HUES64 (cell line): ENCODE results near the gene NANOS3.
"Not testable (repeated sequence)": the region's sequence is repeated elsewhere in the genome, so short reads cannot be mapped to it uniquely, and the experiment has no call there.

ENCODE experiments used
- H3K27ac ChIP-seq: 2 replicates; pipeline ENCODE4 v1.7.0; 2013; ENCODE audit warnings: low read depth, low read length, inconsistent platforms
- H3K27me3 ChIP-seq: 2 replicates; pipeline ENCODE4 v1.6.1; 2013; ENCODE audit warnings: mild to moderate bottlenecking, low read length; ENCODE audit not compliant: insufficient read depth
- H3K36me3 ChIP-seq: 2 replicates; pipeline ENCODE4 v1.6.1; 2013; ENCODE audit warnings: mild to moderate bottlenecking, low read length; ENCODE audit not compliant: insufficient read depth
- H3K4me1 ChIP-seq: 2 replicates; pipeline ENCODE4 v1.6.1; 2013; ENCODE audit warnings: mild to moderate bottlenecking, low read length, moderate library complexity; ENCODE audit not compliant: insufficient read depth
- H3K4me3 ChIP-seq: 2 replicates; pipeline ENCODE4 v1.5.1; 2013; ENCODE audit warnings: mild to moderate bottlenecking, low read length, moderate library complexity
- H3K9ac ChIP-seq: 2 replicates; pipeline ENCODE4 v1.6.1; 2013; ENCODE audit warnings: mild to moderate bottlenecking, low read depth, low read length
- H3K9me3 ChIP-seq: 2 replicates; pipeline ENCODE4 v1.6.1; 2013; ENCODE audit warnings: low read depth, low read length; ENCODE audit not compliant: insufficient read depth
- WGBS: fragments of 150-250, 120-280 bp; methylation state at CpG from one replicate; pipeline ENCODE4 v1.1.7; 2013; ENCODE audit warnings: missing lambda C conversion rate; 5-methylcytosine and 5-hydroxymethylcytosine counted together

Gene NANOS3

GRCh38 chr19:13914777-13915176 lies 37.8 kb downstream of the NANOS3 start:
- no peak overlapping the region for H3K4me3 ChIP-seq
- no peaks in the 10 kb centered on the region for H3K4me1 ChIP-seq
- 90% methylated on average over 3 of the region's 3 CpGs for WGBS
- H3K36me3 ChIP-seq = peaks cover 67% of the 10 kb centered on the region
- no peak overlapping the region for H3K9ac ChIP-seq
- no peaks in the 10 kb centered on the region for H3K9me3 ChIP-seq
- H3K27ac ChIP-seq = no peak overlapping the region
- no peaks in the 10 kb centered on the region for H3K27me3 ChIP-seq

GRCh38 chr19:13917888-13918406 lies 41.0 kb downstream of the NANOS3 start:
- Histone ChIP-seq H3K36me3 (peaks cover 77% of the 10 kb centered on the region), H3K27ac (no peak overlapping the region), H3K9ac (no peak overlapping the region), H3K9me3 (peaks cover 8% of the 10 kb centered on the region), H3K4me3 (no peak overlapping the region), H3K27me3 (no peaks in the 10 kb centered on the region), H3K4me1 (no peaks in the 10 kb centered on the region)
- 95% methylated on average over 14 of the region's 14 CpGs for WGBS

DNA sequence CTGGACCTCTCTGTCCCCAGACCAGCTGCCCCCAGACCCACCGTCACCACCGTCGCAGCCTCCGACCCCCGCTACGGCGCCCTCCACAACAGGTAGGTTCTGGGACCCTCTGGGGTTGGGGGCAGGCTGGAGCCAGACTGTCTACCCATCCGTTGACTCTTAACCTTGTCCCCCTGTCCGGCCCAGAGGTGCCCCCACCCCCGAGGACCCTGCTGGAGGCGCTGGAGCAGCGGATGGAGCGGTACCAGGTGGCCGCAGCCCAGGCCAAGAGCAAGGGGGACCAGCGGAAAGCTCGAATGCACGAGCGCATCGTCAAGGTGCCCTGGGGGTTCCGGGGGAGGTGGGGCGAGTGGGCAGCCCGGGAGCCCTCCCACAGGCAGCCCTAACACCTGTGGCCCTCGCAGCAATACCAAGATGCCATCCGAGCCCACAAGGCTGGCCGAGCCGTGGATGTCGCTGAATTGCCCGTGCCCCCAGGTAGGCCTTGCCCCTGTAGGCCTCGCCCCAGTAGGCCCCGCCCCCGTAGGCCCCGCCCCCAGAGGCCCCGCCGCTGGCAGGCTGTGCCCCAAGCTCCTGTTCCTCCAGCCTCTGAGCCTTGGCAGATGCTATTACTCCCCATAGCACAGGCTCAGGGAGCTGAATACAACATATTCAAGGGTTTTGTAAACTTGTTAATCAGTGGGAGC lies 41.9 kb downstream of the NANOS3 start:
- WGBS = 93% methylated on average over 34 of the region's 34 CpGs
- Histone ChIP-seq H3K9me3 (peaks cover 8% of the 10 kb centered on the region), H3K9ac (no peak overlapping the region), H3K4me1 (no peaks in the 10 kb centered on the region), H3K27me3 (no peaks in the 10 kb centered on the region), H3K36me3 (peaks cover 76% of the 10 kb centered on the region), H3K27ac (no peak overlapping the region), H3K4me3 (no peak overlapping the region)

DNA sequence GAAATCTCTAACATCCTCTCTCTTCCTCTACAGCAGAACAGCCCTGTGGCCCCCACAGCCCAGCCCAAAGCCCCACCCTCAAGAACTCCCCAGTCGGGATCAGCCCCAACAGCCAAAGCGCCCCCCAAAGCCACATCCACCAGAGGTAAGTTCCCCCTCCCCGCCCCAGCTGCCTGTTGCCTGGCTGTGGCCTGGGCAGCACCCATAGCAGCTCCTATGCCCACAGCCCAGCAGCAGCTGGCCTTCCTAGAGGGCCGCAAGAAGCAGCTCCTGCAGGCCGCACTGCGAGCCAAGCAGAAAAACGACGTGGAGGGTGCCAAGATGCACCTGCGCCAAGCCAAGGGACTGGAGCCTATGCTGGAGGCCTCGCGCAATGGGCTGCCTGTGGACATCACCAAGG lies 43.6 kb downstream of the NANOS3 start:
- H3K27ac ChIP-seq = no peak overlapping the region
- H3K9ac ChIP-seq = no peak overlapping the region
- H3K4me3 ChIP-seq = no peak overlapping the region
- peaks cover 8% of the 10 kb centered on the region for H3K9me3 ChIP-seq
- no peaks in the 10 kb centered on the region for H3K27me3 ChIP-seq
- H3K36me3 ChIP-seq = peaks cover 75% of the 10 kb centered on the region
- no peaks in the 10 kb centered on the region for H3K4me1 ChIP-seq
- WGBS = 95% methylated on average over 11 of the region's 11 CpGs

DNA sequence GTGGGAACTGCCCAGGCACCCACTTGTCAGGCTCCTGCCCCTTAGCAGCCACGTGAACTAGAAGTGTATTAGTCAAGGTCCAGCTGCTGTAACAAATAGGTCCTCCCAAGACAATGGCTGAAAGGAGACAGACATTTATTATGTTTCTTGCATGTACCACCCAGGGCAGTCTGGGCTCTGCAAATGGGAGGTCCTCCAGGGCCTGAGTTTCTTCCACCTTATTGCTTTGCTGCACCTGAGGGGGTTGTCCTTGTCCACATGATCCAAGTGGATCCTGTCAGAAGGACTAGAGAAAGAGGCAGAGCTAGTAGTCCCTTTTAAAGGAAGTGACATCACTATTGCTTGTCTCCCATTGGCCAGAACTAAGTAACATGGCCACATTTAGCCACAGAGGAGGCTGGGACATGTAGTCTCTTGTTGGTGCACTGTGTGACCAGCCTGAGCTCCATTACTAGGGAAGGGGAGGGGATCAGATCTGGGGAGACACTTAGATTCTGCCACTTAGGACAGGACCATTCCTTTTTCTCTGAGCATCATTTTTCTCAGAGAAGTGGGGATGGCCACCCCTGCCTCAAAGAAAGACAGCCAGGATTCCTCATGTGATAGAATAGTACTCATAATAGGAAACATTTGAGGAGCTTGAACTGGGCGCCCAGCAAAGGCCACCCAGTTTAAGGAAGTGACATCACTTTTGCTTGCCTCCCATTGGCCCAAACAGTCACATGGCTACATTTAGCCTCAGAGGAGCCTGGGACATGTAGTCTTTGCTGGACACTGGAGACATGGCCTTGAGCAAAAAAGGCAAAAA lies 44.2 kb downstream of the NANOS3 start:
- Histone ChIP-seq H3K36me3 (peaks cover 71% of the 10 kb centered on the region), H3K4me1 (no peaks in the 10 kb centered on the region), H3K9me3 (peaks cover 8% of the 10 kb centered on the region), H3K27ac (no peak overlapping the region), H3K27me3 (no peaks in the 10 kb centered on the region), H3K9ac (no peak overlapping the region), H3K4me3 (no peak overlapping the region)
- WGBS = 90% methylated on average over 2 of the region's 2 CpGs

GRCh38 chr19:13922118-13922517 lies 45.2 kb downstream of the NANOS3 start:
- not testable (repeated sequence) for H3K4me1 ChIP-seq, H3K4me3 ChIP-seq
- WGBS = 94% methylated on average over 6 of the region's 6 CpGs

GRCh38 chr19:13923194-13923987 lies 46.5 kb downstream of the NANOS3 start:
- H3K36me3 ChIP-seq = peaks cover 76% of the 10 kb centered on the region

More at GRCh38 chr19:13922118-13922517, 45.2 kb downstream of the NANOS3 start:
- not testable (repeated sequence) for H3K9me3 ChIP-seq, H3K9ac ChIP-seq, H3K27ac ChIP-seq, H3K27me3 ChIP-seq
- peaks cover 73% of the 10 kb centered on the region for H3K36me3 ChIP-seq

GRCh38 chr19:13926010-13926409 lies 49.1 kb downstream of the NANOS3 start:
- no peak overlapping the region for H3K27ac ChIP-seq
- H3K4me3 ChIP-seq = no peak overlapping the region
- no peak overlapping the region for H3K9ac ChIP-seq
- peaks cover 3% of the 10 kb centered on the region for H3K9me3 ChIP-seq
- no peaks in the 10 kb centered on the region for H3K27me3 ChIP-seq
- no peaks in the 10 kb centered on the region for H3K4me1 ChIP-seq
- H3K36me3 ChIP-seq = peaks cover 55% of the 10 kb centered on the region
- WGBS = 94% methylated on average over 2 of the region's 4 CpGs

More at GRCh38 chr19:13923194-13923987, 46.5 kb downstream of the NANOS3 start:
- H3K9me3 ChIP-seq = peaks cover 8% of the 10 kb centered on the region
- no peak overlapping the region for H3K27ac ChIP-seq
- 96% methylated on average over 28 of the region's 28 CpGs for WGBS
- no peaks in the 10 kb centered on the region for H3K27me3 ChIP-seq
- no peak overlapping the region for H3K9ac ChIP-seq
- H3K4me1 ChIP-seq = no peaks in the 10 kb centered on the region
- no peak overlapping the region for H3K4me3 ChIP-seq

GRCh38 chr19:13926715-13927114 lies 49.8 kb downstream of the NANOS3 start:
- H3K27me3 ChIP-seq = no peaks in the 10 kb centered on the region
- no peak overlapping the region for H3K4me3 ChIP-seq
- H3K9ac ChIP-seq = no peak overlapping the region
- 97% methylated on average over 8 of the region's 8 CpGs for WGBS
- peaks cover 48% of the 10 kb centered on the region for H3K36me3 ChIP-seq
- H3K4me1 ChIP-seq = no peaks in the 10 kb centered on the region
- no peak overlapping the region for H3K27ac ChIP-seq
- H3K9me3 ChIP-seq = no peaks in the 10 kb centered on the region

- Histone ChIP-seq H3K4me1 (no peaks in the 10 kb centered on the region), H3K27ac (no peak overlapping the region), H3K9ac (no peak overlapping the region), H3K27me3 (no peaks in the 10 kb centered on the region), H3K4me3 (no peak overlapping the region), H3K36me3 (peaks cover 31% of the 10 kb centered on the region), H3K9me3 (no peaks in the 10 kb centered on the region)
- 95% methylated on average over 12 of the region's 12 CpGs for WGBS
These were observed 52.4 kb downstream of the NANOS3 start for GRCh38 chr19:13929340-13929739.

DNA sequence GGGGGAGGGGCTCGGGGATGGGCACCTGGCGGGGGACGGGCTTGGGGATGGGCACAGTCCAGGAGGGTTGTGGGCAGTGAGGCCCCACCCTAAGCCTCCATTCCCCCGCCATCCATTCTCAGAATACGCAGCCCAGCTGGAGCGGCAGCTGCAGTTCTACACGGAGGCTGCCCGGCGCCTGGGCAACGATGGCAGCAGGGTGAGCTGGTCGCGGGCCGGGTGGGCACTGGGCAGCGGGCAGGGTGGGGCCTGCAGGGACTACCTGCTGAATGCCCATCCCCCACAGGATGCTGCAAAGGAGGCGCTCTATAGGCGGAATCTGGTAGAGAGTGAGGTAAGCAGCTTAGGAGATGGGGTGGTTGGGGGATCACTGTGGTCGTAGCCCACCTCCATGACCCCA lies 53.0 kb downstream of the NANOS3 start:
- 96% methylated on average over 15 of the region's 17 CpGs for WGBS
- Histone ChIP-seq H3K27me3 (no peaks in the 10 kb centered on the region), H3K4me3 (no peak overlapping the region), H3K27ac (no peak overlapping the region), H3K9ac (no peak overlapping the region), H3K4me1 (no peaks in the 10 kb centered on the region), H3K36me3 (peaks cover 25% of the 10 kb centered on the region), H3K9me3 (no peaks in the 10 kb centered on the region)
